ENCODE data around the gene SPATA9.

Gene SPATA9

GRCh38 chr5:95619514-95620029 is 63.2 kb downstream of the SPATA9 start:
- ATAC-seq = no peak

GRCh38 chr5:95619096-95619495 is 63.7 kb downstream of the SPATA9 start:
- TF ChIP-seq SNAI2 (CRISPR knock-in tag; IDR thresholded peaks at IDR 0.05) (no peak), CSRNP3 (CRISPR knock-in tag; IDR thresholded peaks at IDR 0.05) (no peak), ZNF565 (CRISPR knock-in tag; conservative IDR thresholded peaks at IDR 0.05; ENCODE audit: low read depth) (no peak), CSDC2 (CRISPR knock-in tag; IDR thresholded peaks at IDR 0.05) (no peak)
- no peak for ATAC-seq

More at GRCh38 chr5:95619514-95620029, 63.2 kb downstream of the SPATA9 start:
- TF ChIP-seq TOX (CRISPR knock-in tag; IDR thresholded peaks at IDR 0.05; ENCODE audit: borderline replicate concordance) (no peak), ESRRG (CRISPR knock-in tag; IDR thresholded peaks at IDR 0.05) (no peak), ARNTL (CRISPR knock-in tag; IDR thresholded peaks at IDR 0.05; ENCODE audit: borderline replicate concordance, low read depth) (no peak), TSHZ2 (CRISPR knock-in tag; IDR thresholded peaks at IDR 0.05) (no peak)

GRCh38 chr5:95617057-95617456 is 65.7 kb downstream of the SPATA9 start:
- no peak for ATAC-seq
- no peak for TF ChIP-seq PATZ1 (CRISPR knock-in tag; IDR thresholded peaks at IDR 0.05; ENCODE audit: borderline replicate concordance)
- no peak for TF ChIP-seq ZNF70 (CRISPR knock-in tag; IDR thresholded peaks at IDR 0.05)
- no peak for TF ChIP-seq ZC3H10 (CRISPR knock-in tag; IDR thresholded peaks at IDR 0.05)
- TF ChIP-seq CSRNP3 (CRISPR knock-in tag; IDR thresholded peaks at IDR 0.05) = no peak
- TF ChIP-seq ESRRG (CRISPR knock-in tag; IDR thresholded peaks at IDR 0.05) = no peak
- TF ChIP-seq ZNF565 (CRISPR knock-in tag; conservative IDR thresholded peaks at IDR 0.05; ENCODE audit: low read depth) = no peak
- TF ChIP-seq CREB5 (CRISPR knock-in tag; IDR thresholded peaks at IDR 0.05; ENCODE audit: low read depth) = no peak
- TF ChIP-seq ZNF8 (CRISPR knock-in tag; IDR thresholded peaks at IDR 0.05) = no peak
- TF ChIP-seq RARB (CRISPR knock-in tag; IDR thresholded peaks at IDR 0.05) = no peak
- TF ChIP-seq ISL1 (CRISPR knock-in tag; IDR thresholded peaks at IDR 0.05) = no peak
- TF ChIP-seq TSHZ2 (CRISPR knock-in tag; IDR thresholded peaks at IDR 0.05) = no peak
- TF ChIP-seq OSR1 (CRISPR knock-in tag; IDR thresholded peaks at IDR 0.05) = no peak
- TF ChIP-seq ARNTL (CRISPR knock-in tag; IDR thresholded peaks at IDR 0.05; ENCODE audit: borderline replicate concordance, low read depth) = no peak
- TF ChIP-seq TCF4 (CRISPR knock-in tag; IDR thresholded peaks at IDR 0.05; ENCODE audit: borderline replicate concordance) = no peak
- TF ChIP-seq PPARA (CRISPR knock-in tag; IDR thresholded peaks at IDR 0.05; ENCODE audit: borderline replicate concordance) = no peak
- no peak for TF ChIP-seq GLIS3 (CRISPR knock-in tag; IDR thresholded peaks at IDR 0.05)

Measured in SK-N-SH treated with all-trans-retinoic acid at 6 μM for 48 hours (cell line).